ENCODE results near the gene NBPF1.
"Not testable (repeated sequence)": the region's sequence is repeated elsewhere in the genome, so short reads cannot be mapped to it uniquely, and the experiment has no call there.

The NBPF1 gene

GRCh38 chr1:16540421-16540893, 72.9 kb downstream of the NBPF1 start:
- not testable (repeated sequence) for DNase-seq

GRCh38 chr1:16537528-16537927, 75.8 kb downstream of the NBPF1 start:
- DNase-seq, result not testable (repeated sequence)

GRCh38 chr1:16536796-16537195, 76.6 kb downstream of the NBPF1 start:
- not testable (repeated sequence) for DNase-seq

DNA sequence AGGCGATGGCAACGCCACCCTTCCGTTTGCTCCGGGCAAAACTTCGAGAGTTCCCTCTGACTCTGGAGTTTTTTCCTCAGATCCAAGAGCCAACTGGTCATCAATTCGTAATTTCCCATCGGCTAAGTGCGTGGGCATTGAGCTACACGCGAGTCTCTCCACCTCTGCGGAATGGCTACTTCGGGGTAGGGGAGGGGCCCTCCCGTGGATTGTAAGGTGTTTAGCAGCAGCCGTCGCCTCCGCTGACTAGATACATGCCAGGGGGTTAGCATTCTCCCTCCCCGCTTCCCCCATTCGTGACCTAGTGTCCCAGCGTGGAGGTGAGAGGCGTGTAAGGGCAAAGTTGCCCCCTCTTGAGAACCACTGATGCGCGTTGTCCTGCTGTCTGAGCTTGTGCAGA, 77.5 kb downstream of the NBPF1 start:
- DNase-seq, result not testable (repeated sequence)

GRCh38 chr1:16535487-16535886, 77.9 kb downstream of the NBPF1 start:
- not testable (repeated sequence) for DNase-seq

DNA sequence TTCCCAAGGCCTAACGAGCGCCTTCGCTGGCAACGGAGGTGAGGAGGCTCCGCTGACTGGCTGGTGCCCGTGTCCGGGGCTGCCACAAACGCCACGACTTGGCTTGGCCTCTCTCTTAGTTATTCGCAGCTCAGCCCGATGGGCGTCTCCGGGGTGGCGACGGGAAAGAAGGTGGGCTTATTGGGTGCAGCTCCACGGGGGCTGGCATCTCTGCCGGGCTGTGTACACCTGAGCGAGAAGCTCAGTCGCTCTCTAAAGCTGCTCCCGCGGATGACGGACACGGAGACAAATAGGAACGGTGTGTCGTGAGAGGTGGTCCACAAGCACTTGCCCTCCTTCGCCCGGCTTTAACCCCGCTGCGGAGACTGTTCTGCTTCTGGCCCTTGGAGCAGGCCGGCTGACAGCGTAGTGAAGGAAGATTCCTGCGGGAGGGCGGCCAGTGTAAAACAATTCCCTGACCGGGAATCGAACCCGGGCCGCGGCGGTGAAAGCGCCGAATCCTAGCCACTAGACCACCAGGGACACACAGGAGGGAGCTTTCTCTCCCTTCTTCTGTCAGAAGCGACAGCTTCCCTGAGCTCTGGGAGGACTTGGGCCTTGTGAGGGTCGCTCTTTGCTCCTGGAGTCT, 78.4 kb downstream of the NBPF1 start:
- peak in 1 of 2 experiments; percentile 35 for DNase-seq

GRCh38 chr1:16534239-16534828, 79.0 kb downstream of the NBPF1 start:
- DNase-seq, result not testable (repeated sequence)

GRCh38 chr1:16532235-16532991, 81.0 kb downstream of the NBPF1 start:
- DNase-seq, result not testable (repeated sequence)

DNA sequence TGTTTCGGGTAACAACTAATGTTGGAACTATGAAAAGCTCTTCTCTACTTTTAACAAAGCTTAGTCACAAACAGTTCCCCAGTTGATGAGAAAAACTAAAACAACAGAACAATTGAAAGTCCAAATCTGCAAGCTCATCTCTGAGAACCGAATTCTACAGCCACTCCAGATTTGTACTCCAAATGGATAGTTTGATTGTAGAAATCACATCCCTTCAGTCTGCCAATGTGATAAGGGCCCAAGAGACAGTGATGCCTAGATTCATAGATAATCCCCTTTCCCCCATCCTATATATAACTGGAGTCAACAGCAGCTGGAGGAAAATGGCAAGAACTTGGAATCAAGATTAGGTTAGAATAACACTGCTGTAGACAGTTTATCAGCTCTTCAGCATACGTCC, 85.0 kb downstream of the NBPF1 start:
- DNase-seq, result not testable (repeated sequence)

DNA sequence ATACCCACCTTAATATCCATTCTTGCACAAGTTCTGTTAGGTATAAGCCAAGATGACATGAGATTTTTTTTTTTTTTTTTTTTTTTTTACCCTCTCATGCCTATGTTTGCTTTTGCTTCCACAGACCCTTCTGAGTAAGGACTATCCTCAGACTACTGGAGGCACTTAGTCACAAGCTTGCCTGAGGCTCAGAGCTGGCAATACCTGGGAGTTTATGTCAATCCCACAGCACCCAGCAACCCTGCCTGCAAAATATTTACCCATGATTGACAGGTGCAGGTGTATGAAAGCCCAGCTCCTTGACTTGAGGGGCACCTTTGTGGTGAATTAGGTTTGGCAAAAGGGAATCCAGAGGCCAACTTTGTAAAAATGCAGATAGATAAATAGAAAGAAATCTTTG, 87.6 kb downstream of the NBPF1 start:
- not testable (repeated sequence) for DNase-seq

DNA sequence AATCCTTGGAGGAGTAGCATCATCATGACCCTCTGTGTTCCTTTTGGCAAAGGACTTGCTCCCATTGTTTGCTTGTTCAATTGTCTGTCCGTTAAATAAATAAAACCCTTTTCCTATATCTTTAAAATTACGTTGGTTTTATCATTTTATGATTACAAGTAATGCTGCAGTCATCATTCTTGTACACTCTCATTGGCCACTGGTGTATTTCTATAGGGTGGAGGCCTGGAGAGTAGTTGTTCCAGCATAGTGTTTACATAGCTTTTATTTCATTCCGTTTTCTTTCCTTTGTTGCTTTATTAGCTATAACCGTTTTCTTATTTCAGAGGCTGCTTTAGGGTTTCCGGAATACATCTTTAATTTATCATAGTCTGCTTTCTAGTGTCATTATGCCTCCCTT, 91.7 kb downstream of the NBPF1 start:
- not testable (repeated sequence) for DNase-seq

DNA sequence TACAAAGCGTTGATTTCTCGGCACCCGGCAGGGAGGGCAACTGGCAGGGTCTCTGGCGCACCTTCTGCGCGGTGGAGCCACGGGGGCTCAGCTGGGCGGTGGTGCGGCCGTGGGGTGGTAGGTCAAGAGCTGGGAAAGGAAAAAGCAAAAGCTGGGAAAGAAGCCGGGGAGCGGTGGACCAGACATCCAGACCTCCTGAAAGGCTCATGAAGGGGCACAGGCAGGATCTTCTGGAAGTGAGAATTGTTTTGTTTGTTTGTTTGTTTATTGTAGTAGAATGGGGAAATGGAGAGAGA, 92.1 kb downstream of the NBPF1 start:
- DNase-seq, result no peak

DNA sequence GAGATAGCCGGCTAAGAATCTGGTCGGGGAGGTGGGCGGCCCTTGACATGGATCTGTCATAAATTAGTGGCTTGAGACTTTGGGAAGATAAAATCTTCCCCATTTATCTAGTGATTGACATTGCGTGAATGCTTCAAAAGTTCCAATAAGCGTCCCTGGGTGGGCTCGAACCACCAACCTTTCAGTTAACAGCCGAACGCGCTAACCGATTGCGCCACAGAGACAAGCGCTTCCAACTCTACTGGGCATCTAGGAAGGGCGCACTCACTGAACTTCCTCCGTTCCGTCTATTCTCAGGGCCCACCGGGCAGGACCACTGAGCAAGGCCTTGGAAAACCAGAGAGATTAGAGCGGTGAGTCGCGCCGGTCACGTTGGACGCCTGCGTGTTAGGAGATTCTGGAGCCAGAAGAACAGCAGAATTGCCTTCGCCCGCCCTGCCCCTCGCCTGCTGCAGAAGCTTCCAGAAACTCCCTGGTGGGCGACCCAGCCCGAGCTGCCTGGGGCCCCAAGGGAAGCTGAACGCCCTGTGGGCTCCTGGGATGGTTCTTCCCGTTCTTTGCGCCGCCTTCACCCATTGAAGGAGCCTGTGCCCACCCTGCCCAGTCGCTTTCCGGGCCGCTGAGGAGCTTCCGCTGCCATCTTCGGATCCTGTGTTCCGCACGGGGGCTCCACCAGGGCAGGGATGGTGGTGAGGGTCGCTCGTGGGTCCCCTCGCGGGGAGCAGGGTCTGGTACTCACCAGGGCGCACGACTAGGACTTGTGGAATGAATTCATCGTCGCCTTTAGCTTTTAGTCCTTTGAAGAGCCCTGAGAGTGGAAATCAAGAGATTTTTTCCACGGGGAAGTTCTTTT, 92.7 kb downstream of the NBPF1 start:
- DNase-seq, result not testable (repeated sequence)

- not testable (repeated sequence) for DNase-seq
Observed at GRCh38 chr1:16519255-16519951, 94.0 kb downstream of the NBPF1 start.

- DNase-seq, result not testable (repeated sequence)
Observed at GRCh38 chr1:16518913-16519254, 94.5 kb downstream of the NBPF1 start.

- not testable (repeated sequence) for DNase-seq
Observed at GRCh38 chr1:16516694-16517410, 96.5 kb downstream of the NBPF1 start.

GRCh38 chr1:16514107-16515055, 99.0 kb downstream of the NBPF1 start, which contains the start of gene RNU1-1:
Gene RNU1-1, minus strand, starts transcription at chr1:16514285.
- peak; percentile 63 to 73 for DNase-seq

DNA sequence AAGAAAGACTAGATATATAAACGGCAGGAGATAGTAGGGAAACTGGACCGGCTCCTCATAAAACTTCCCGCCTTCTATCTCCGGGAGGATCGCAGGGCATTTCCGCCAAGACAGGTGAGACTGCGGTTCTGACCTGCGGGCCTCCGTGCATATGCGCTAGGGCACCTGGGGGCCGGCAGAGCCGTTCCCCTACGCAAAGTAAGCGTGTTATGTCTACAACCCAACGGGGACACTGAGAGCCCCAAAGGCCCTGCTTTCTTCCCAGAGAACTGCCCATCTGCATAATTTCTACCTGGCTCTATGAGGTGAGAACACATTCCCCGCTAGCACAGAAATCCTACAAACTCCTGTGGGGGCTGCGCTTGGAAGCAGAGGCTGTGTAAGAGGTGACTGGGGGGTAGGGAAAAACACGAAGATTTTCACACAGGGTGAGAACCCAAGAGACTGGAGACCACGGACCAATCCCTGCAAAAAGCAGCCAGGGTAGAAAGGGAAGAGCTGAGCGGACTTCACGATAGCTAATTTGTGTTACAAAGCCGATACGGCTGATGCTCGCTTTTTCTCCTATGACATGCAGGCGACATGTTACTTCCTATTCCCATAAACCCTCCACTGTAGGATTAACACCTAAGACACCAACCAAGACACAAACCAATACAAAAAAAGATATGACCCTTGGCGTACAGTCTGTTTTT, 99.8 kb downstream of the NBPF1 start:
- peak; percentile 47 to 58 for DNase-seq

- DNase-seq, result not testable (repeated sequence)
Observed at GRCh38 chr1:16512624-16513411, 100.5 kb downstream of the NBPF1 start.

Data from stimulated activated CD4-positive, alpha-beta T cell treated with anti-CD3 and anti-CD28 coated beads, Interleukin-4, amount 100 ng/mL, for 4 hours (primary cell).